ENCODE measurements around the gene SRRT.

The SRRT gene

DNA sequence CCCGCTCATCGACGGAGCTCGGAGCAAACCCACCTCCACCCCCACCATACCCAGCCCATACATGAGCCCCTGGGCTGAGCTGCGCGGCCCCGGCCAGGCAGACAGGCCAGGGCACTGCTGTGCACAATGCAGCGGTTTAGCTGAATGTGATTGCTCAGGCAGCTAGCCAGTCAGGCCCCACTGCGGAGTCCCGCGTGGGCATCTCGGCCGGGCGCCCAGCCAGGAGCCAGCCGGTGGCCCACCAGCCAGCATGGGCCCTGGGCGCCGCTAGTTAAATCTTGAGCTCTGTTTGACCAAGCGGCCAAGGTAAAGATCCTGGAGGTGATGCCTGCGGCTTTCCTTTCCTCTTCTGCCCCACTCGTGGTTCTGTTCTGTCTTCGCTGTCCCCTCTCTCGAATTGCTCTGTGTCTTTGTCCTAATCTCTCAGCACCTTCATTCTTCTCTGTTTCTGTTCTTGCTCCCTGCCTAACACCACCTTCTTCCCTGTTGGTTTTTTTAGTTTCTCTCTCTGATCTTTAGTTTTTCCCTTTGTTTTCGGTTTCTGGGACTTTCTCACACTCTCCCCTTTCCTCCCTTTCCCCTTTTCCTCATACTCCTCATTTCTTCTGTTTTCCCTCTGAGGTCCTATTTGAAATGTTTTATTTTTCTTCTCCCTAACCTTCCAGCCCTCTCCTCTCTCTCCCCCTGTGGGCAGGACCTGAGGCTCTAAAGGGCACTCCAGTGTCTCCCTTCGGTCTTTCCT lies 8.1 kb downstream of the SRRT start:
- no peak for DNase-seq

DNA sequence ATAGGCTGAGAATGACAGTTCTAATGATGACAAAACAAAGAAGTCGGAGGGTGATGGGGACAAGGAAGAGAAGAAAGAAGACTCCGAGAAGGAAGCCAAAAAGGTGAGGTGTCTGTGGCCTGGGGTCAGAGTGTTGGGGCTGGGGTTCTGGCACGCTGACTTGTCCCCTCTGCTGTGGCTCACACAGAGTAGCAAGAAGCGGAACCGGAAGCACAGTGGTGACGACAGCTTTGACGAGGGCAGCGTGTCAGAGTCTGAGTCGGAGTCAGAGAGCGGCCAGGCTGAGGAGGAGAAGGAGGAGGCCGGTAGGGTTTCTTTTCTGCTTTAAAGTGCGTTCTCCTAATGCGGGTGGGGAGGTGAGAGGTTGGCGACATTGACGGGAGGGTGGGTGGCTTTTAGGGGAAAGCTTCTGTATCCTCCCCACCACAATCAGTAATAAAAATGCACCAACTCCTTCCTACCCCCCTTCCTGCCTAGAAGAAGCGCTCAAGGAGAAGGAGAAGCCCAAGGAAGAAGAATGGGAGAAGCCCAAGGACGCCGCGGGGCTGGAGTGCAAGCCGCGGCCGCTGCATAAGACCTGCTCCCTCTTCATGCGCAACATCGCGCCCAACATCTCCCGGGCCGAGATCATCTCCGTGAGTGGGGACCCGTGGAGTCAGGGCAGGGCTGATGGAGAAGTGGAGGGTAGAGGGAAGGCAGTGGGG lies 10.0 kb downstream of the SRRT start:
- no peak for DNase-seq

DNA sequence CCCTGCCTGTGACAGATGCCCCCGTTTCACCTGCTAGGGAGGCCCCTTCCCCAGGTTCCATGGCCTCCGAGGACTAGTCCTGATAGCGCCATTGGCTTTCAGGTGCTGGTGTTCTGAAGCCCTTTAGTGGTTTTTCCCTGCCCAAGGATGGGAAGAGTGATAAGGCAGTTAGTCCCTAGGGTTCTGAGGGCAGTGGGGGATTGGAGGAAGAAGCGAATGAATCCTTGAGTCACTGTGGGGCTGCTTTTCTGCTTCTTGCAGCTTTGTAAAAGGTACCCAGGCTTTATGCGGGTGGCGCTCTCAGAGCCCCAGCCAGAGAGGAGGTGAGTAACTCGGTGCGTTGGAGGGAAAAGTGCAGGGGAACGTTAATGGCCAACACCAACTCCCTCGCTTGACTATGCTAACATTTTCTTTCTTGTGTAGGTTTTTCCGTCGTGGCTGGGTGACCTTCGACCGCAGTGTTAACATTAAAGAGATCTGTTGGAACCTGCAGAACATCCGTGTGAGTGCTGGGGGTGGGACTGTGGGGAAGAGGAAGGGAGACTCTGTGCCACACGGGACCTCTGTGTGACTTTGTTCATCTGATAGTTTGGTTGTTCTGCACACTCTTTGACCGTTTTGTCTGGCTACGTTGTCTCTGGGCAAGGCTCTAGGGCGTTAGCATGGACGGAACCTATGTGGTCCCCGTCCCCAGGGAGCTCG lies 10.7 kb downstream of the SRRT start:
- DNase-seq: no peak

DNA sequence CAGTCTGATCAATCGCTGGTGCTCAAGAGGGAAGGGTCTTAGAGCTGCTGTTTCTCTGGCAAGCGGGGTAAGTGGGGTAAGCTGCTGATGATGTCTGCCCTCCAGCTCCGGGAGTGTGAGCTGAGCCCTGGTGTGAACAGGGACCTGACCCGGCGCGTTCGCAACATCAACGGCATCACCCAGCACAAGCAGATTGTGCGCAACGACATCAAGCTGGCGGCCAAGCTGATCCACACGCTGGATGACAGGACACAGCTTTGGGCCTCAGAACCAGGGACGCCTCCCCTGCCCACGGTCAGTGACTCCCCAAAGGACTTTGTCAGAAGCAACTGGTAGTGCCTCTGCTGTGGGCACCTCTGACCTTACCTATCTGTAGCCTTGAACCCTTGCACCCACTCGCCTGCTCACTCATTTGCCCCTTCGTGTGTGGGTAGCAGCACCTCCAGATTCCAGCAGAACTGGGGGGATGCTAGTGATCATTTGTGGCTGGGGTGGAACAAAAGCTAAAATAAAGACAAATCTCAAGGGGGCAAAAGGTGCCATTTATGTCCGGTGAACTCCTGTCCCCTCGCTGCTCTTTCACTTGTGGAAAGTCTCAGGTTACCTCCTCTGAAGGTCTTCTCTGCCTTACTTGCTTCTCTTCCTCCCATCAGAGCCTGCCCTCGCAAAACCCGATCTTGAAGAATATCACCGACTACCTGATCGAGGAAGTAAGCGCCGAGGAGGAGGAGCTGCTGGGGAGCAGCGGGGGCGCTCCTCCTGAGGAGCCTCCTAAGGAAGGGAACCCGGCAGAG lies 11.4 kb downstream of the SRRT start:
- no peak for DNase-seq

DNA sequence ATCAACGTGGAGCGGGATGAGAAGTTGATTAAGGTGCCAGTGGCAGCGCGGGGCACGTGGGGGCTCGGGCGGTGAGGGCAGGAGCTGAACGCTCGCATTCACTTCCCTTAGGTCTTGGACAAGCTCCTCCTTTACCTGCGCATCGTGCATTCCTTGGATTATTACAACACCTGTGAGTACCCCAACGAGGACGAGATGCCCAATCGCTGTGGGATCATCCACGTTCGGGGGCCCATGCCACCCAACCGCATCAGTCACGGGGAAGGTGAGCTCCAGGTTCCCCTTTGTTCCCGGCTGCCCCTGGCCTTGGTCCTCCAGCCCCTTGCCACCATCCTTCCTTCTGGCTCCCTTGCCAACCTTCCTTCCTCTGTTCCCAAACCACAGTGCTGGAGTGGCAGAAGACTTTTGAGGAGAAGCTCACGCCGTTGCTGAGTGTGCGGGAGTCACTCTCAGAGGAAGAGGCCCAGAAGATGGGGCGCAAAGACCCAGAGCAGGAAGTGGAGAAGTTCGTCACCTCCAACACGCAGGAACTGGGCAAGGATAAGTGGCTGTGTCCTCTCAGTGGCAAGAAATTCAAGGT lies 12.1 kb downstream of the SRRT start:
- no peak for DNase-seq

DNA sequence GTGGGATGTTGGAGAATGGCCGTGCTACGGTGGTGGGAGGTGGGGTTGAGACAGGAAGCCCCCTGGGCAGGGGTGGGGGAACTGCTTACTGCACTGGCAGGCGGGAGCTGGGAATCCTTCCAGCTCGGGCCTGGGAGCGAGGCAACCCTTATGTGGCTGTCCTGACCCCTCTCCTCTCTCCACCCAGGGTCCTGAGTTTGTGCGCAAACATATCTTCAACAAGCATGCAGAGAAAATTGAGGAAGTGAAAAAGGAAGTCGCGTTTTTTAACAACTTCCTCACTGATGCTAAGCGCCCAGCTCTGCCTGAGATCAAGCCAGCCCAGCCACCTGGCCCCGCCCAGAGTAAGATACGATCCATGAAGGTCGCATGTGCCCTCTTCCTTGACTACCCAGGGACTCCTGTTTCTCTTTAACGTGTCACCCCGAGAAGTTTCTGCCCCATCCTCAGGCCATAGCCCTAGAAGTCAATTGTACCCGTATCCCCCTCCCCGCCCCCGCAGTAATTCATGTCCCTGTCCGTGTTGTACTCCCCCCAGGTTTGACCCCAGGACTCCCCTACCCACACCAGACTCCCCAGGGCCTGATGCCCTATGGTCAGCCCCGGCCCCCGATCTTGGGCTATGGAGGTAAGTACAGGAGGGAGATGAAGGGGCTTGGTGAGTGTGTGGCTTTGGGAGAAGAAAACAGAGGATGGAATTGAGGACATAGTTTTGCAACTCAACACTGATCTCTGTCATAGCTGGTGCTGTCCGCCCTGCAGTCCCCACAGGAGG lies 12.8 kb downstream of the SRRT start:
- DNase-seq: no peak

DNA sequence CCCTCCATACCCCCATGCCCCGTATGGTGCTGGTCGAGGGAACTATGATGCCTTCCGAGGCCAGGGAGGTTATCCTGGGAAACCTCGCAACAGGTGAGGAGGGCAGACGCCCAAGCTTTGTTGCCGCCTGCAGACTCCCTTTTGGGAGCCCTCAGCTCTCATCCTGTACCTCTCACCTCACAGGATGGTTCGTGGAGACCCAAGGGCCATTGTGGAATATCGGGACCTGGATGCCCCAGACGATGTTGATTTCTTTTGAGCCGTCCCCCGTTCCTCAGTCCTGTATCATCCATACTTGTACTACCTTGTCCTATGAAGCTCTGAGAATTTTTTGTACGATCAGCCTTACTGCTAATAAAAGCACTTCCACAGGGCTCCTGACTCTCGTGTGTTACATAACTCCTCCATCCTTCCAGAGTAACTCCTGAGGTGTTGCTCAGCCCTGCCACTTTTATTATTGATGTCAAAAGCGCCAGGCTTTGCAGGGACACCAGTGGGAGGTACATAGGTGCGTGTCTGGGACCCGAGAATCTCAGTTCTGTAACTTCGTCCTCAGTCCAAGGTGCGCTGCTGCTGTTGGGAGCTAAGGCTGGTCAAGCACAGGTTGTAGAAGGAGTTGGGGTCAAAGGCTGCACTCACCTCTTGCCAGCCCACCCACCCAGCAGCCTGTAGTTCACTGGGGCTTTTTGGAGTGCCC lies 13.5 kb downstream of the SRRT start:
- no peak for DNase-seq

DNA sequence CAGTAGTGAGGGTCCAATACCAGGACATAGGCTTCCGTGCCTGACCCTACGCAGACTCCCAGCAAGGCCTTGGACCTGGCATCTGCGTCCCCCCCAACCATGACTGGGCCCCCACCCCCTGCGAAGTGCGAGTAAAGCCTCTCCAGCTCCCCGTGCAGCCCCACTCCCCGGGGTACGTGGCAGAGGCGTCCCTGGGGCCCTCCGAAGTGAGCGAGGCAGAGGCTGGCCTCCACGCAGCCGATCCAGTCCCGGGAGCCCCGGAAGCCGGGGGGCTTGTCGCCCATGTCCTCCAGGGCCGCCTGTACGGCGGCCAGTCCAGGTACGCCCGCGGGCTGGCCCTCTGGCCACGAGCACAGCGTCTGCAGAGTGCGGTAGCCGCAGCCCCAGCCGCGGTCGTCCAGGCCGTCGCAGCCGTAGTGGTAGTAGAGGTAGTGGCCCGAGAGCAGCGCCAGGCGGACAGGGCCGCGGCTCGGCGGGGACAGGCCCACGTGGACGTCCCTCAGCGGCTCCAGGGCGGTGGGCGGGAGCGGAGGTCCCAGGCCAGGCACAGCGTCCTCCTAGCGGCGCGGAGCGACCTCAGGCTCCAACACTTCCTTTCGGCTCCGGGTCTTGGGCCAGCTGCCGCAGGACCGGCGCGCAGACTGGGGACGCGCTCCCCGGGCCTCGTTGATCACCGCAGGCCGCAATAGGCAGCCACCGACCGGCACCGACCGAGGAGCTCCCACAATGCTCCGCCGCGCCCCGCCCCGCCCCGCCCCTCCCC lies 14.3 kb downstream of the SRRT start, which contains the start of gene UFSP1:
UFSP1 (minus strand) TSS at position 728 of the 763 bp plus-strand sequence; CDS start at position 284, 444 bp downstream.
- DNase-seq: peak; percentile 93

DNA sequence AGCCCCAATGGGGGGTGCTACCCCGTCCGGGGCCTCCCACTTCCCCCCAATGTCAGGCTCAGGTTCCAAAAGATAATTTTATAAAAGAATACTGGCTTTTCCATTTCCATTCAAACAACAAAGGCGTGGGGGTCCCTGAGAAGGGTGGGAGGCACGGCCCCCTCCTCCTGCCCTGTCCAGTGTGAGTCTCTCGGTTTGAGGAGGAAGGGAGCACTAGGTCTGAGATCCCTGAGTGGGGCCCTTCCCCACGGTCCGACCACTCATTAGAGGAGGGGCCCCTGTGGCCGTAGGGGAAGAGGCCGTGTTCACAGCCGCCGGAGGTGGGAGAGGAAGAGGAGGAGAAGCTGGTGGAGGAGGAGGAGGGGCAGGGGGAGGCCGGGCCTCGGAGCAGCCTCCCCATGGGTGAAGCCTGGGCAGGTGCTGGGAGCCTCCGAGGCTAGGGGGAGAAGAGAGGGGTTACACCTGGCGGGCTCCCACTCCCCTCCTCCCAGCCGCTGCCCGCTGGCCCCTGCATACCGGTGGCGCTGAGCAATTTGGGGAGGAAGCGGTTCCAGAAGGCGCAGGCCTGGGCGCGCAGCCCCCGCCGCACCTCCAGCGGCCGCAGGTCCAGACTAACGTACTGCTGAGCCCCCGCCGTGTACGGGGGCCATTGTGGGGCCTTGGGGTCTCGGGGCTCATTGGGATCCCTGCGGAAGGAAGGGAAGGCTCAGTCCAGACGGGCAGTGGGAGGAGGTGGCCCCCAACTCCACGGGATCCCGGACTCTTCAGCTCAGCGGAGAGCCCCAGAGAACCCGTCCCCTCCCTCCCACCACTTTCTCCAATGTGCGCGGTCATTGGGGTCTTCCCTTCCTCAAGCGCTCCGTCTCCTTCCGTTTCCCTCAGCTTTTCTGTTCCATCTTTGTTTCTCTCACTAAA lies 16.0 kb downstream of the SRRT start:
- DNase-seq: peak; percentile 69

DNA sequence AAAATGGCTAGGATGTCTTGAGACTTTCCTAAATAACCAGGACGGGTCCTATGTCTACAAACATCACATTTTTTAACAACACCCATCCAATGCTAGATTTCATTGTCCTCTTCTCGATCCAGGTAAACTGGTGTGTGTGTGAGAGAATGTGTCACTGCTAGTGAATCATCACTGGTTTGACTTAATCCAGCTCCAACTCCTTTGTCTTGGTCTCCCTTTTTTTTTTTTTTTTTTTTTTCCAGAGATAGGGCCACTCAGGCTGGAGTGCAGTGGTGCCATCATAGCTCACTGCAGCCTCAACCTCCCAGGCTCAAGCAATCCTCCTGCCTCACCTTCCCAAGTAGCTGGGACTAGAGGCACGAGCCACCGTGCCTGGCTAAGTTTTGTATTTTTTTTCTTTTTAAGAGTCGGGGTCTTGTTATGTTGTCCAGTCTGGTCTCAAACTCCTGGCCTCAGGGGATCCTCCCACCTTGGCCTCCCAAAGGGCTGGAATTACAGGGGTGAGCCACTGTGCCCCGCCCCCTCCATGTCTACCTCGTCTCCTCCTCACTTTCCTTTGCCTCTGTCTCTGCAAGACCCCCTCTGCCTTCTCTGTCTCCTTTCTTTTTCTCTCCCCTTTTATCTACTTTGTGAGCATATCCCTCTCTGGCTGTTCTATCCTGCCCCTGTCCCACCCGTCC lies 16.8 kb downstream of the SRRT start:
- DNase-seq: no peak

DNA sequence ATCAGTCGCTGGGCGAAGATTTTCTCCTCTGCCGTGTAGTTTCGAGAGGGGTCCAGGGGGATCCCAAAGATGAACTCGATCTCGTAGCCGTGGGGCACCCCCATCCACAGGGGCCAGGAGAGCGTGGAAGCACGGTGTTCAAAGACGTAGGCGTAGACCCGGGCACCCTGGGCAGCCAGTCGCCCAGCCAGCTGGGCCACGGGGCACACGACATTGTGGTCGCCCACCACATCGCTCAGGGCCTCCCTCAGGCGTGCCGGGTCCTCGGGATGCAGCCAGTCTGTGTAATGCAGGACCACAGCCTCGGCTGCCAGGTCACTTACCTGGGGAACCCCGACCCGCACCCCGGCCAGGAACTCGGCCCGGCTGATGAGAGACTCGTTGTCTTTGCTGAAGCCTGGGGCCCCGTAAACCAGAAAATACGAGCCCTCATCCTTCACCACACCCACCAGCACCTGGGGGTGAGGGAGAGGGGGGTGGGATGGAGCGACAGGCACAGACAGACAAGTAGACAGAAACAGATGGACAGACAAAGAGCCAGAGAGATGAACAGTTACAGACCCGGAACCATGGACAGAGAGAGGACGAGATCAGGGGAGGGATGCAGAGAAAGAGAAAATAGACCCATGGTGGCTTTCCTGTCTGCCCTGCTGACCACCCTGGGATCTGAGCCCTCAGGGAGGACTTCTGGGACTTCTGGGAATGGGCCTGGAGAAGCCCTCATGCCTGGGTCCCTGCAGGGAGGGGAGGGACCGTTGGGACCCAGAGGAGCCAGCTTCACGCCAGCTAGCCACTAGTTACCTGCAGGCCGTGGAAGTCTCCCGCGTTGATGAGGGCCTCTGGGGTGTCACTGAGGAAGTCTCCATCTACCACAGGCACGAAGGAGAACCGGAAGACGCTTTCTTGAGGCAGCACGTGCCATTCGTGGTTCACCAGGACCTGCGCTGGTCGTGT lies 17.7 kb downstream of the SRRT start:
- DNase-seq: no peak

DNA sequence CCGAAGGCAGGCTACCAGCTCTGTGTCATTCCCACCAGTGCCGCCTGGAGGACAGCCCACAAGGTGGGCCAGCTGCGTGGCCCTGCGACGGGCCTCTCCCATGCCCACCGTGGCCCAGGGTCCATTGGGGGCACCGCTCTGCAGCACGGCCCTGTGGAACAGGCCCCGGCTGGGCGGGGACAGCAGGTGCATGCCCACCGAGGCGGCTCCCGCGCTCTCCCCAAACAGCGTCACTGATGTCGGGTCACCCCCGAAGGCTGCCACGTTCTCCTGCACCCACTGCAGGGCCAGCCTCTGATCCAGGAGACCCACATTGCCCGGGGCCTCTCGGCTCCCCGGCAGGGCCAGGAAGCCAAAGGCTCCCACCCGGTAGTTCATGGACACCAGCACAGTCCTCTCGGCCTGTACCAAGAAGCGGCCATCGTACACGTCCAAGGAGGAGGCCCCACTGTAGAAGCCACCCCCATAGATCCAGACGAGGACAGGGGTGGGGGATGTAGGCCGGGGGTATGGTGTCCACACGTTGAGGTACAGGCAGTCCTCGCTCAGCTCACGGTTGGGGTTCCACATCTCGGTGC lies 18.5 kb downstream of the SRRT start:
- DNase-seq: no peak

DNA sequence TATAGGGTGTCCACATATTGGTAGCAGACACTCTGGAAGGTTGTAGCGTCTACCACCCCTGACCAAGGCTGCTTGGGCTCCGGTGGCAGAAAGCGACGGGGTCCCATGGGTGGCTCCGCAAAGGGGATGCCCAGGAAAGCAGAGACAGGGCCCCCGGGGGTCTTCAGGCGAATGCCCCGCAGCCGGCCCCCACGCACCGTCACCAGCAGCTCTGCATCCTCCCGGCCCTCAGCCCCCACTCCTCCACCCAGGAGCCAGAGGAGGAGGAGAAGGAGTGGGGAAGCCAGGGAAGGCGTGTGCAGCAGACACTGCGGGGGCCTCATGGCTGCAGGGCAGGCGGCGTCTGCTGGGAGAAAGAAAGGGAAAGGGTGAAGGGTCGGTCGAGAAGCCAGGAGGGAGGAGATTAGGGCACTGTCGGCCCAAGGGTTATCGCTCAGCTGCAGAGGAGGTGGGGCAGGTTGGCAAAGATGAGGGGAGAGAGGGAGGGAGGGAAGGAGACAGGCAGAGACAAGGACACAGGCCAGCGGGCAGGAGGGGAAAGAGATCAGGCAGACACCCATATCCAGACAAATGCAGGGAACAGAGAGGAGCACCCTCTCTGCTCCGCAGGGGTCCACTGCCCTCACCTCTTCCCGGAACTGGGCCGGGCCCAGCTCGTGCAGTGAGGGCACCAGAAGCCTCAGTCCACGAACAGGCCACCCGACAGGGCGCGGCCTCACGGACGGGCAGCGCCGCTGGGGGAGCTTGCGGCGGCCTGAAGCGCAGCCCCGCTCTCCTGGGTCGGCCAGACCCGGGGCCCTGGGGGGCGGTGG lies 19.2 kb downstream of the SRRT start:
- no peak for DNase-seq

DNA sequence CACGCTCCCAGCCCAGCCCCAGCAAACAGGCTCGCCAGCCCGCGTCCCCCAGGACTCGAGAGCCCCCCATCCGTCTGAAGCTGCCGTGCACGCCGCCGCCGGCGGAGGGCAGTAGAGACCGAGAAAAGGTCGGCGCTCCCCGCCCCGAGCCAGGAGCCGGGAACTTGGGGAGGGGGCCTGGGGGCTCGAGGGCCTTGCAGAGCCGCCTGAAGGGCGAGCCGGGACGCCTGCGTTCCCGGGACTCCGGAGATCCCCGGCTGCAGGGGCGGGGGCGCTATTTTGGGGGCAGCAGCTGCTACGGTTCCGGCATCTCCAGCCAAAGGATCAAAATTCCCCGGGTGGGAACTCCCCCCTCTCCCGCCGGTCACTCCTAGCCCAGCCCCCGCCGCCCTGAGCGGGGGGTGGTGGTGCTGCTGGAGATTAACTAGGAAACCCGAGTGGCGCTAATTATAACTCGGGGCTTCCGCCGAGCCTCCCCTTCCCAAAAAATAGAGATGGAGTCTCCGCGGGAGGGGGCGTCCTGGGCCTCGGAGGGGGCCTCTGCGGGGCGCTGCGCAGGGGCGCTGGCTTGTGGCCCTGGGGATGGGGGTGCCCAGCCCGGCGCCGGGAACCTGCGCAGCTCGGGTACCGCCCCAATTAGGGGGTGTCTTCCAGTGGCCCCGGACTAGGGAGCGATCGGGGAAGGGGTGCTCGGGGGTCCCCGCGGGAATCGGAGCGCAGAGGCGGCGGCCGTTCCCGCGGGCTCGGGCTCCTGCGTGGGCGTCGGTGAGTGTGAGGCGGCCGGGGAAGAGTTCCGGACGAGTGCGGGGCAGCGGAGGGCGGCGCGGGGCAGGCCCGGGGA lies 20.2 kb downstream of the SRRT start:
- DNase-seq: peak; percentile 91

DNA sequence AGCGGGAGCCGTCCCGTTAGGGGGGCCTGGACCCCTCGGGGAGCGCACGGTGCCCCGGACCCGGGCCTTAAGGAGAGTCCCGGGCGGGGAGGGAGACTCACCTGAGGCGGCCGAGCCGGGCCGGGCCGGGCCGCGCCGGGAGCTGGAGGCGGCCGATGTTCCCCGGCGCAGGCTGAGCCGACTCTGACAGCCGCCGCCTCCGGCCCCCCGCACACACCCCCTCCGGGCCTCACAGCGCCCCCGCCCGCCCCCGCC lies 20.7 kb downstream of the SRRT start, which contains the start of gene ACHE:
ACHE (minus strand) TSS at position 188 of the 255 bp plus-strand sequence. CDS start 1,656 bp downstream, outside the sequence.
- DNase-seq: no peak

Measured in retina (tissue), 1 donor.